Gastrocnemius medialis (tissue), 4 donors: ENCODE measurements around the gene HABP2. TPM values are rescaled to one million over a fixed set of nuclear protein-coding genes. Genes with fewer than 3 reads are reported as not detected.
A peak's percentile ranks its signal among the peaks of the same experiment; 100 is the strongest.

Experiments used
- ATAC-seq, 2 donors: fragments of 150-250 bp; one replicate each; pipeline ENCODE4 v1.9.1; 2016
- DNase-seq, 2 donors: peaks; one replicate each; pipeline ENCODE4 v3.0.0-alpha.2; 2019
- H3K27ac ChIP-seq, 4 donors: fragments of 200-600 bp; sonication (generic); 1 replicate in 1 of 4; 2 replicates in 3 of 4; pipeline ENCODE4 v1.5.1; 2016 to 2018; ENCODE audit warnings: mild to moderate bottlenecking in 2 of 4, moderate library complexity in 1 of 4
- H3K27me3 ChIP-seq, 3 donors: fragments of 200-600 bp; sonication (generic) in 2 of 3; 1 replicate in 1 of 3; 2 replicates in 2 of 3; pipeline versions ENCODE4 v1.5.1 to v1.6.0; 2016 to 2019; ENCODE audit warnings: mild to moderate bottlenecking in 1 of 3, moderate library complexity in 1 of 3
- H3K36me3 ChIP-seq, 2 donors: fragments of 200-600 bp; sonication (generic) in 1 of 2; one replicate each; pipeline ENCODE4 v1.5.1; 2017 to 2018
- H3K4me1 ChIP-seq, 2 donors: fragments of 200-600 bp; sonication (generic) in 1 of 2; one replicate each; pipeline ENCODE4 v1.5.1; 2016 to 2017; ENCODE audit warnings: mild to moderate bottlenecking in 2 of 2
- H3K4me3 ChIP-seq, 4 donors: fragments of 200-600 bp; sonication (generic) in 3 of 4; 1 replicate in 1 of 4; 2 replicates in 3 of 4; pipeline ENCODE4 v1.5.1; 2016 to 2019; ENCODE audit warnings: mild to moderate bottlenecking in 2 of 4
- H3K9me3 ChIP-seq, 3 donors: fragments of 200-600 bp; sonication (generic) in 2 of 3; 1 replicate in 1 of 3; 2 replicates in 2 of 3; pipeline ENCODE4 v1.5.1; 2016 to 2019
- CTCF ChIP-seq, 5 experiments: fragments of 450-650 bp in 3 of 5; fragments of 200-600 bp in 2 of 5; sonication (generic) in 2 of 5; IDR thresholded peaks in 4 of 5; conservative IDR thresholded peaks in 1 of 5; 1 replicate in 4 of 5; 2 replicates in 1 of 5; pipeline ENCODE4 v1.5.1; 2016 to 2019; ENCODE audit warnings: antibody characterized with exemption in 5 of 5, mild to moderate bottlenecking in 3 of 5, moderate library complexity in 3 of 5
- POLR2A ChIP-seq, 2 donors: fragments of 450-650 bp; IDR thresholded peaks; one replicate each; pipeline ENCODE4 v1.6.1; 2017; ENCODE audit warnings: antibody characterized with exemption in 2 of 2, mild to moderate bottlenecking in 2 of 2, moderate library complexity in 2 of 2
- in situ Hi-C, 4 donors: fragments of 200-750 bp; cut with MboI; loops; one replicate each; pipeline versions ENCODE4 v1.15.0 to v1.8.0; 2017; ENCODE audit warnings: low sequenced_read_pairs in 4 of 4
- intact Hi-C: fragments of 100-400 bp; cut with DNase I; formaldehyde crosslinking; loops from one replicate; pipeline ENCODE4 v1.15.1; 2023; ENCODE audit warnings: low total_unique reads
- total RNA-seq, 4 donors: library from RNA; depleted of rRNA; stranded (reverse); fragments of >200 nt; gene quantifications; one replicate each; pipeline versions ENCODE4 v1.1.0 to v1.2.3, GENCODE V29; 2016

The HABP2 gene
- total RNA-seq, 4 donors from 2014 or later: 0.26 to 0.60 TPM; not detected in 2

DNA sequence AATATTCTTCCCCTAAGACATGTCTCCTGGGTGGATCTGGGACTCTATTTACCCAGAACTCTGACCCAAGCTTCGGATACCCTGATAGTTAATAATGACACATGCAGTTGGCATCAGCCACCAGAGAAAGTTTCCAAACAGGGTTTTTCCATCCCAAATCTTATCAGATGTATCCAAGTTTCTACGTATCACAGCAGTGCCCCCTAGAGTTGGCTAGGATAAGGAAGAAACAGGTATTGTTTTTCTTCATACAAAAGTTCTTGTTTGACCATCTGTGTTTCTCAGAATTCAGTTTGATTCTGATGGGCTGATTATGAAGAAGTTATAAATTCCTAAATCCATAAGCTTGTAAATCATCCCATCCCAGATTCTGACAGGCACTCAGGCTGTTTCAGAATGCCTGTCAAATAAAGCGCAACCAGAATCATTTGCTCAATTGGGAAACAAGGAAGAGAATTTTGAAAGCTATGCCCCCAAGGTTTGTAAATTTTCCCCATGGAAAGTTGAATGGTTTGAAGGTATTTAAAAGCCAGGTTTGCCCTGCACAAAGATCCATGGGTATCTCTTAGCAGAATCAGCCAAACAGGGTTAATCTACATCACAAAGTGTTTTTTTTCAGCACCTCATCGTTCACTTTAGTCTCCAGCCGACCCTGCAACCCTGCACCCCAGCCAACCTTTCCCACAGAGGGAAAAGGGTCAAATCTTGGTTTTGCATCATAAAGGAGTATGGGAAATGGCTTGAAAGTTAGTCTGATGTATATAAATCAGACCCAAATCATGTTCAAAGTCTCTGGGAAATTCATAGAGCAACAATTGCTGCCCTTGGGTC, 63.6 kb downstream of the HABP2 start:
- Histone ChIP-seq H3K27me3 (no peaks in the 10 kb centered on the region), H3K4me3 (no peak overlapping the region), H3K27ac (peak overlapping the region; percentile 88 to 96 (median 90)), H3K4me1 (peaks cover 78 to 88% of the 10 kb centered on the region in 2 donors), H3K9me3 (no peaks in the 10 kb centered on the region), H3K36me3 (peaks cover 0 to 63% of the 10 kb centered on the region in 2 donors)
- in situ Hi-C loops (no loop called here), intact Hi-C loops (no loop called here)
- TF ChIP-seq CTCF (IDR thresholded peaks at IDR 0.05 in 4 of 5, conservative IDR thresholded peaks at IDR 0.05 in 1 of 5) (peak in 3 of 5 experiments; percentile 29 to 53 (median 32)), POLR2A (IDR thresholded peaks at IDR 0.05) (no peak)
- DNase-seq: no peak
- no peak for ATAC-seq

- Histone ChIP-seq H3K9me3 (no peaks in the 10 kb centered on the region), H3K4me3 (no peak overlapping the region), H3K36me3 (peaks cover 0 to 66% of the 10 kb centered on the region in 2 donors), H3K4me1 (peaks cover 76 to 84% of the 10 kb centered on the region in 2 donors), H3K27me3 (no peaks in the 10 kb centered on the region), H3K27ac (peak overlapping the region; percentile 88 to 96 (median 90))
- no peak for DNase-seq
- no peak for ATAC-seq
- no peak for TF ChIP-seq POLR2A (IDR thresholded peaks at IDR 0.05)
- no peak for TF ChIP-seq CTCF (IDR thresholded peaks at IDR 0.05 in 4 of 5, conservative IDR thresholded peaks at IDR 0.05 in 1 of 5)
- in situ Hi-C loops: no loop called here
- intact Hi-C loops: no loop called here
These were observed 64.2 kb downstream of the HABP2 start for GRCh38 chr10:113617086-113617485.

- Histone ChIP-seq H3K27ac (peak overlapping the region; percentile 88 to 96 (median 90)), H3K9me3 (no peaks in the 10 kb centered on the region), H3K27me3 (no peaks in the 10 kb centered on the region), H3K36me3 (peaks cover 0 to 78% of the 10 kb centered on the region in 2 donors), H3K4me1 (peaks cover 77 to 78% of the 10 kb centered on the region in 2 donors), H3K4me3 (peak overlapping the region in 1 of 4 donors; percentile 12)
- intact Hi-C loops: no loop called here
- TF ChIP-seq CTCF (IDR thresholded peaks at IDR 0.05 in 4 of 5, conservative IDR thresholded peaks at IDR 0.05 in 1 of 5) (no peak), POLR2A (IDR thresholded peaks at IDR 0.05) (peak in 1 of 2 donors; percentile 30)
- ATAC-seq (peak; percentile 72 to 78), DNase-seq (peak; percentile 46 to 66)
- in situ Hi-C loops: no loop called here
These were observed 65.5 kb downstream of the HABP2 start for GRCh38 chr10:113618338-113618737.

- no peak for ATAC-seq
- peak overlapping the region; percentile 88 to 96 (median 90) for H3K27ac ChIP-seq
These were observed 66.5 kb downstream of the HABP2 start for GRCh38 chr10:113619401-113619800.

More at GRCh38 chr10:113619401-113619800, 66.5 kb downstream of the HABP2 start:
- TF ChIP-seq POLR2A (IDR thresholded peaks at IDR 0.05) (no peak), CTCF (IDR thresholded peaks at IDR 0.05 in 4 of 5, conservative IDR thresholded peaks at IDR 0.05 in 1 of 5) (no peak)
- Histone ChIP-seq H3K27me3 (no peaks in the 10 kb centered on the region), H3K4me1 (peaks cover 72 to 77% of the 10 kb centered on the region in 2 donors), H3K4me3 (no peak overlapping the region), H3K36me3 (peaks cover 0 to 78% of the 10 kb centered on the region in 2 donors), H3K9me3 (no peaks in the 10 kb centered on the region)
- in situ Hi-C loops (no loop called here), intact Hi-C loops (no loop called here)
- DNase-seq: no peak
